T-helper 2 cell treated with Interferon-gamma antibody and Interleukin-4, amounts not matched to agents 5 μg/mL and 100 μg/mL, for 36 hours (primary cell): Measurements from ENCODE around the gene PTPN1.
A peak's percentile ranks its signal among the peaks of the same experiment; 100 is the strongest.
"Not testable (repeated sequence)": the region's sequence is repeated elsewhere in the genome, so short reads cannot be mapped to it uniquely, and the experiment has no call there.

ENCODE experiments used
- DNase-seq: peaks from one replicate; pipeline ENCODE4 v3.0.0; 2021; ENCODE audit warnings: low spot score
- H3K27ac Mint-ChIP-seq: one replicate; pipeline ENCODE4 v1.8.0; 2021; ENCODE audit warnings: mild to moderate bottlenecking, mixed read lengths
- H3K27me3 Mint-ChIP-seq: one replicate; pipeline ENCODE4 v1.8.0; 2021; ENCODE audit warnings: low read depth, mixed read lengths
- H3K36me3 Mint-ChIP-seq: one replicate; pipeline ENCODE4 v1.8.0; 2021; ENCODE audit warnings: low read depth, mixed read lengths
- H3K4me1 Mint-ChIP-seq: one replicate; pipeline ENCODE4 v1.8.0; 2021; ENCODE audit warnings: low read depth, mixed read lengths
- H3K4me3 Mint-ChIP-seq: one replicate; pipeline ENCODE4 v1.8.0; 2022; ENCODE audit warnings: mild to moderate bottlenecking, moderate library complexity, mixed read lengths
- H3K9me3 Mint-ChIP-seq: one replicate; pipeline ENCODE4 v1.8.0; 2021; ENCODE audit warnings: mixed read lengths

Gene PTPN1

DNA sequence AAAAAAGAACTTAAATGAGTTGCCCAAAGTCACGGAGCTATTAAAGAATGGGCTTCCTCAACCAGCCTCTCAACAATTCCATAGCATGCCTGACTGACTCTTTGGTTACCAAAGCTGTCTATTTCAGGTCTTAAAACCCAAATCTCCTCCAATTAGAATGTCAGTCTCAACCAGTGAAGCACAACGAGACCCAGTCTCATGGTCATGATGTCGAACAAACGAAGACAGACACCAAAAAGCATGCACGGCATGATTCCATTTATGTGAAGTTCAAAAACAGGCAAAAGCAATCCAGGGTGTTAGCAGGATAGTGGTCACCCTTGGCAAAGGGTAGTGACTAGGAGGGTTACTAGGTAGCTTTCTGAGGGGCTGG lies 16.3 kb upstream of the PTPN1 start:
- no peak for DNase-seq
- H3K9me3 Mint-ChIP-seq = no peaks in the 10 kb centered on the region
- no peak overlapping the region for H3K27ac Mint-ChIP-seq
- H3K4me3 Mint-ChIP-seq = no peak overlapping the region
- H3K27me3 Mint-ChIP-seq = no peaks in the 10 kb centered on the region
- no peaks in the 10 kb centered on the region for H3K36me3 Mint-ChIP-seq
- peaks cover 8% of the 10 kb centered on the region for H3K4me1 Mint-ChIP-seq

GRCh38 chr20:50494428-50494827 lies 15.8 kb upstream of the PTPN1 start:
- Mint-ChIP-seq H3K36me3 (no peaks in the 10 kb centered on the region), H3K4me3 (no peak overlapping the region), H3K9me3 (no peaks in the 10 kb centered on the region), H3K27ac (no peak overlapping the region), H3K27me3 (no peaks in the 10 kb centered on the region), H3K4me1 (peaks cover 8% of the 10 kb centered on the region)
- DNase-seq = no peak

GRCh38 chr20:50496773-50497385 lies 13.3 kb upstream of the PTPN1 start:
- H3K4me3 Mint-ChIP-seq = no peak overlapping the region
- no peaks in the 10 kb centered on the region for H3K27me3 Mint-ChIP-seq
- no peak for DNase-seq
- H3K4me1 Mint-ChIP-seq = peaks cover 8% of the 10 kb centered on the region
- no peak overlapping the region for H3K27ac Mint-ChIP-seq
- H3K9me3 Mint-ChIP-seq = no peaks in the 10 kb centered on the region
- no peaks in the 10 kb centered on the region for H3K36me3 Mint-ChIP-seq

GRCh38 chr20:50498071-50498776 lies 12.0 kb upstream of the PTPN1 start:
- no peak overlapping the region for H3K27ac Mint-ChIP-seq
- no peaks in the 10 kb centered on the region for H3K27me3 Mint-ChIP-seq
- DNase-seq = no peak
- H3K36me3 Mint-ChIP-seq = no peaks in the 10 kb centered on the region
- no peak overlapping the region for H3K4me3 Mint-ChIP-seq
- no peaks in the 10 kb centered on the region for H3K9me3 Mint-ChIP-seq
- H3K4me1 Mint-ChIP-seq = no peaks in the 10 kb centered on the region

DNA sequence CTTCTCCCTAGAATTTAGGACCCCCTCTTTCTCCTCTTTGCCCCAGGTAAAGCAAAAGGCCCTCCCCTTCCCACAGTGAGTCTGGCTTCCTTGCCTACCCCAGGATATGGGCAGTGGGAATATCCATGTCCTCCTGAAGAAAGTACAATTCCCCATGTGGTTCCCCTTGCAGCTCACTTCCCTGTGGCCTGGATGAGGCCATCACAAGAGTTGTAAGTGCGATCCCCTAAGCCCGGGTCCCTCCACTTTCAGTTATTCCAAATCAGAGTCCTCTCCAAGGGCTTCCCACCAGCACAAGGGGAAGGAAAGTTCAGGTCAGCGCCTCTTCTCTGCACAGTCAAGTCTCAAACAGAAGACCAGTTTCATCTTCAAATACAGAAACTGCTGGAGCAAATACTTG lies 10.2 kb upstream of the PTPN1 start:
- no peak for DNase-seq
- H3K36me3 Mint-ChIP-seq = no peaks in the 10 kb centered on the region
- H3K4me3 Mint-ChIP-seq = no peak overlapping the region
- H3K4me1 Mint-ChIP-seq = peaks cover 10% of the 10 kb centered on the region
- no peaks in the 10 kb centered on the region for H3K27me3 Mint-ChIP-seq
- H3K9me3 Mint-ChIP-seq = no peaks in the 10 kb centered on the region
- no peak overlapping the region for H3K27ac Mint-ChIP-seq

DNA sequence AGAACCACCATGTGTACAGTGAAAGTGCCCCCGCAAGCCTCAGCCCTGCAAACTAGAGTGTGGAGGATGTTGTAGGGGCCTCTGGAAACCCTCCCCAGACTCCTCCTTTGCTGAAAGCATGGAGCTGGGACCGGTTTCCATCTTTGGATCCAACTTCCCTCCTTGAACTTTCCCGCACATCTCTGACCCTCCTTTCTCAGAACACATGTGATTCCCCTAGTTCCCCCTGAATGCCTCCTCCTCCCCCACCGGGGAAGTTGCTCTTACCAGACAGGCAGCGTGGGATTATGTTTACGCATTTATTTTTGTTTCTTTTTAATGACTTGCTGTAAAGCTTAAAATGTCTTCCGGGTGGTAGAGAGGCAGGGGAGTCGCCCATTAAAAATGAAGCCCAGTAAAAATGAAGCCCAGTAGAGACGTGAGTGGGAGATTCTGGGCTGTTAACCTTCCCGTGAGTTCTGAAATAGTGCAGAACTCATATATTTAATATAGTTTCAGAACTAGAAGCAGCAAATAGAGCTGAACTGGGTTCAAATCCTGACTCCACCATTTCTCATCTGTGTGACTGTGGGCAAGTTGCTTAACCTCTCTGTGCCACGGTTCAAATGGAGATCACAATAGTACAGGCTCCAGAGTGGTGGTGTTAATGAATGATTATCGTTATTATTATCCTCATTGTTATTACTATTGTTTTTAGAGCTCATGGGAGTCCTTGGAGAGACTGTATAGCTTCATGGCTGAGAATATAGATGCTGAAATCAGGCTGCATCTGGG lies 8.0 kb upstream of the PTPN1 start:
- Mint-ChIP-seq H3K9me3 (no peaks in the 10 kb centered on the region), H3K27ac (peak overlapping the region; percentile 38), H3K27me3 (no peaks in the 10 kb centered on the region), H3K36me3 (no peaks in the 10 kb centered on the region), H3K4me3 (no peak overlapping the region), H3K4me1 (peaks cover 12% of the 10 kb centered on the region)
- DNase-seq = no peak

- no peak overlapping the region for H3K27ac Mint-ChIP-seq
- no peak for DNase-seq
- peaks cover 13% of the 10 kb centered on the region for H3K4me1 Mint-ChIP-seq
Observed at GRCh38 chr20:50504231-50504823, 5.9 kb upstream of the PTPN1 start.

DNA sequence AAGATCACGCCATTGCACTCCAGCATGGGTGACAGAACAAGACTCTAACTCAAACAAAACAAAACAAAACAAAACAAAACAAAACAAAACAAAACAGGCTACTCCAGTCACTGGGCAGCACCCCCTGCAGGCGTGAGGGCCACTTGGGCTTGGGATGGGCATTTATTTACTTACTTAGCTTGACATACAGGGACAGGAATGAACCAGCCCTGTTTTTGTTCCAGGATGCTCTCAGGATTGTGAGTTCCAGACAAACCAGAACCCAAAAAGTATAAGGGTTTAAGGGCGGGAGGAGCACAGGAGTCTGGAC lies 4.0 kb upstream of the PTPN1 start:
- Mint-ChIP-seq H3K27ac (no peak overlapping the region), H3K27me3 (no peaks in the 10 kb centered on the region), H3K9me3 (no peaks in the 10 kb centered on the region), H3K4me1 (peaks cover 21% of the 10 kb centered on the region), H3K4me3 (no peak overlapping the region), H3K36me3 (peaks cover 4% of the 10 kb centered on the region)
- DNase-seq = no peak

More at GRCh38 chr20:50504231-50504823, 5.9 kb upstream of the PTPN1 start:
- H3K36me3 Mint-ChIP-seq = no peaks in the 10 kb centered on the region
- H3K9me3 Mint-ChIP-seq = no peaks in the 10 kb centered on the region
- H3K4me3 Mint-ChIP-seq = no peak overlapping the region
- H3K27me3 Mint-ChIP-seq = no peaks in the 10 kb centered on the region

GRCh38 chr20:50507745-50508144 lies 2.4 kb upstream of the PTPN1 start:
- not testable (repeated sequence) for H3K27me3 Mint-ChIP-seq, H3K9me3 Mint-ChIP-seq, H3K4me3 Mint-ChIP-seq, H3K27ac Mint-ChIP-seq, DNase-seq
- peaks cover 12% of the 10 kb centered on the region for H3K36me3 Mint-ChIP-seq
- peaks cover 29% of the 10 kb centered on the region for H3K4me1 Mint-ChIP-seq

GRCh38 chr20:50508171-50508755 lies 1.9 kb upstream of the PTPN1 start:
- Mint-ChIP-seq H3K36me3 (peaks cover 16% of the 10 kb centered on the region), H3K4me3 (peak overlapping the region; percentile 34), H3K4me1 (peaks cover 33% of the 10 kb centered on the region), H3K27me3 (no peaks in the 10 kb centered on the region), H3K9me3 (no peaks in the 10 kb centered on the region), H3K27ac (peak overlapping the region; percentile 4)
- no peak for DNase-seq

DNA sequence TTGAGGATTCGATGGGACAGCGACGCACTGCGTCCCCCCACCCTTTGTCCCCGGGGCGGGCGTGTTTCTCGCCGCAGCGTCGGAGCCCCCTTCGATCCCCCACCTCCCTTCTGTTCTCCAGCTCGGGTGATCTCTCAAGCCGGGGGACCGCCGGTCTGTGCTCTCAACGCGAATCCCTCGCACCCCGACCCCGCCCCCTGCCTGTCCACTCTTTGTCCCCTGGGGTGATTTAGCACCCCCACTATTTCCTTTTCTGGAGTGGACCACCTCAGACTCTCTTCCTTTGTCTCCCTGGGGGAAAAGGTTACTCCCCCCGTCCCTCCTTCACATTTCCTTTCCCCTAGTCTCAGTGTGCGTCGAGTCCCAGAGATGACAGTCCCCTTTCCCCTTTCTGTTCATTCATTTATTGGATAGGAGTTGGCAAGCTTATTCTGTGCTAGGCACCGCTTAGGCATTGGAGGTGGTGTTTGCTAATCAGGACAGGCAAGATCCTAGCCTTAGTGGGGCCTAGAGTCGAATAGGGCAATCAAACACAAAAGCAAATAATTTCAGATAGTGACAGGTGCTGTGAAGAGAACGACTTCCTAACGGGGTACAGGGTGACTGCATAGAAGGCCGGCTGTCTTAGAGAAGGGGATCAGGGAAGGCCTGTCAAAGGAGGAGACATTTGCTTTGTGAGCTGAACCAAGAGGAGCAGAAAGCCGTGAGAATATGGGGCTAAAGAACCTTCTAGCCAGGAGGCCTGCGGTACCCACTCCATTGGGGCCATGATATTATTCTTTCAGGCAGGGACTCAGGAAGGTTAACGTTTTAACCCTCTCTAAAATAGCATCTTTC lies 741 bp downstream of the PTPN1 start:
- peaks cover 46% of the 10 kb centered on the region for H3K4me1 Mint-ChIP-seq
- no peak for DNase-seq
- peaks cover 33% of the 10 kb centered on the region for H3K36me3 Mint-ChIP-seq
- peak overlapping the region; percentile 98 for H3K27ac Mint-ChIP-seq
- peak overlapping the region; percentile 100 for H3K4me3 Mint-ChIP-seq
- H3K9me3 Mint-ChIP-seq = no peaks in the 10 kb centered on the region
- no peaks in the 10 kb centered on the region for H3K27me3 Mint-ChIP-seq

DNA sequence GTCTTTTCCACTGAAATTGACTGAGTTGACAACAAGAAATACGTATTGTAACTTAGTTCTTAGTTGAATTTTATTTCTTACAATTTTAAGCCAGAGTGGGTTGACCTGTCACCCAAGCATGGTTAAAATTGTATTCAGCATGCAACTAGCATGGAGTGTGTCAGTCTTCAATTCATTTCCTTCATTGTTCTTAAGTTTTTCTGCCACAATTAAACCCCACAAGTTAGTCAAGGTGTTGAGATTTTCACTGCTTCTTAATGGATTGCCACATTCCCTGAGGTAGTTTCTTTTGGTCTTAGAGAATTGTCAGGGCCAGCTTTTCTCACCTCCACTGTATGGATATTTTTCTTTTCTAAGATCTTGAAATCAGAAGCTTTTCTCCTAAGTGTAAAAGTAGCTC lies 2.1 kb downstream of the PTPN1 start:
- Mint-ChIP-seq H3K9me3 (no peaks in the 10 kb centered on the region), H3K36me3 (peaks cover 37% of the 10 kb centered on the region), H3K4me1 (peaks cover 56% of the 10 kb centered on the region), H3K27me3 (no peaks in the 10 kb centered on the region), H3K4me3 (peak overlapping the region; percentile 100), H3K27ac (peak overlapping the region; percentile 79)
- DNase-seq = no peak
